Effector CD8-positive, alpha-beta T cell (primary cell): ENCODE results near the gene TUT4.

Experiments used
- DNase-seq: peaks from one replicate; lab custom pipeline; 2025; lab: John Stamatoyannopoulos, UW

TUT4 gene

DNA sequence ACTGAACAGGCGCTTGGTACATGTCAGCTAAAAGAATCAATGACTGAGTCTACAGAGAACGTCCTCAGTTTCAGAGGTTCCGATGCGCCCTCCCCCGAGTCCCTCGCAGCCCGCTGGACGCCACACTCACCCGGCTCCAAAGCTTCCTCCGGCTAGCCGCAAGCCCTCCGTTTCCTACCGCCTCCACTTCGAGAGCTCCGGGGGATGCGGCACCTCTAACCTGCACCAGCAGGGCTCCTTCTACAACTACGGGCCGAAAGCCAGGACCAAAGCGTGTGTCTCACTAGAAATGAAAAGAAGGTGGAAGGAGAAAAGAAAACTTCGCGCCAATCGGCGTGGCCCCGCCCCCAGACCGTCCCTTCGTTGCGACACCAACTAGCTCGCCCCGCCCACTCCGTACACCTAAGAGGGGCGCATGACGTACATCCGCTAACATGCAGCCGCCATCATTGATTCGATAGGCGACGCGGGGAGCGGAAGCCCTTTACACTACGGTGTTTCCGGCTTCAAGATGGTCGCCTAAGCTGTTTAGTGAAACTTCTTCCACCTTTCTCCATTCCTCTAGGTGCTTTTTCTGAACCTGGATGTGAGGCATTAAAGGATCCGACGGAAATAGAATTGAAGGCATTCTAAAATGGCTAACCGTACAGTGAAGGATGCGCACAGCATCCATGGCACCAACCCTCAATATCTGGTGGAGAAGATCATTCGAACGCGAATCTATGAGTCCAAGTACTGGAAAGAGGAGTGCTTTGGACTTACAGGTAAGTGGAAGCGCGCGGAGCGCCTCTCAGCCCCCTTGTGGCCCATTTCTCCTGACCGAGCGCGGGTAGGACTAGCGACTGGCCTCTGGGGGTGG lies 148.5 kb downstream of the TUT4 start, which contains the start of the genes ORC1 and PRPF38A:
ORC1 (minus strand) TSS at position 308 of the 859 bp plus-strand sequence. CDS start 2,200 bp downstream, outside the sequence.
PRPF38A (plus strand) TSS at position 487 of the 859 bp plus-strand sequence; CDS start at position 635, 148 bp downstream.
- peak; percentile 95 for DNase-seq

DNA sequence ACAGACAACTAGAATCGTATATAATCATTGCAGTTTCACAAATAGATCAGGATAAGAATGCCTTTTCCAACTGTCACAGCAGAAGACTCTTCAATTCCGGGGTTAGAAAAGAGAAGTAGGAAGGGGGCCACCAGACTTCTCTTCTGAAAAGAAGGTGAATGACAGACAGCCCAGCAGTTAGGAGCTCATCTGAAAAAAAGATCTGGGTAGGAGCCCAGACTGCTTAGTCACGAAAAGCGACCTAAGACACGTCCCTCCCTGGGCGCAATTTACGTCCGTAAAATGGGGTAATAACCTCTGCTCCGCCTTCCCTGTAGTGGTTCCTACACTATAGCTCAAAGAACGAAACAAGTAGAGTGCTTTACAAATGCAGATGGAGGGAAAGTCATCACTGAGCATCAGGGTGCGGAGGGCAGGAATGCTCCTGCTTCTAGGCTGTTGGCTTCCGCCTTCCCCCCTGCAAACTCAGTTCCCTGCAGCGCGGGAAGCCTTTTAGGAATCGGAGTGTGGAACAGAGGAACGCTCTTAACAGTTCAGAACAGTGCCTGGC lies 149.3 kb downstream of the TUT4 start:
- no peak for DNase-seq

DNA sequence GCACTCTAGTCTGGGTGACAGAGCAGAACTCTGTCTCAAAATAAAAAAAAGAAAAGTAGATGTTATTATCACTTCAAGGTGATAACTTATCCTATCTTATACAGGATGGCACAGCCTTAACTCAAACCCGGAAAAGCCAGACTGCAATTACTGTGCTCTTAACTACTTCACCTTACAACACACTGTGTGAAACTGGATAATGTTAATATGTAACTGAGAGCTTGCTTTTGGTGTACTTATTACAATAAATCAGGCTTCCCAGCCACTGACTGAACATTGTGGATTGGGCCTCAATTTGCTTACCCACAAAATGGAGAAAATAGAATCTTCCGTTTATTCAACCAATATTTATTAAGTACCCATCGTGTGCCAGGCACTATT lies 150.0 kb downstream of the TUT4 start:
- DNase-seq, result no peak

DNA sequence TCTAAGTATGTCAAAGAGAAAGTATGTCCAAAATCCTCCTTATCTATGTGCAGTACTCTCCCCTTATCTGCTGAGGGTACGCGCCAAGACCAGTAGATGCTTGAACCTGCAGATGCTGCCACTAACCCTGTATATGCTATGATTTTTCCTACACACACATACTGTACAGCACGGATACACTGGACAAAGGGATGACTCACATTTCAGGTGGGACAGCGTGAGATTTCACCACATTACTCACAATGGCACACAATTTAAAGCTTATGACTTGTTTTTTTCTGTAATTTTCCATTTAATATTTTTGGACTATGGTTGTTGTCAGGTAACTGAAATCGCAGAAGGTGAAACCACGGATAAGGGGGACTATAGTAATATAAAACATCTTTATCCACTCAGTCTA lies 152.8 kb downstream of the TUT4 start:
- no peak for DNase-seq

DNA sequence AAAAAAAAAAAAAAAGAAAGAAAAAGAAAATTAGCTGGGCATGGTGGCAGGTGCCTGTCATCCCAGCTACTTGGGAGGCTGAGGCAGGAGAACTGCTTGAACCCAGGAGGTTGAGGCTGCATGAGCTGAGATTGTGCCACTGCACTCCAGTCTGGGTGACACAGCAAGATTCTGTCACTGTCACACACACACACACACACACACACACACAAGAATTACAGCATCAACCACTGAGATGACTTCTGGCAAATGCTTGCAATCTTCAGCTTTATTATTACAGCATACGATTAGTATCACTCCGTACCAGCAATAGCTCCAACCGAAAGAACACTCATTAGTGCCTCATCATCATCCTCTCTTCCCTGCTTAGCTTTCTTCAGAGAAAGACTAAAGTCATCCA lies 153.3 kb downstream of the TUT4 start:
- no peak for DNase-seq

DNA sequence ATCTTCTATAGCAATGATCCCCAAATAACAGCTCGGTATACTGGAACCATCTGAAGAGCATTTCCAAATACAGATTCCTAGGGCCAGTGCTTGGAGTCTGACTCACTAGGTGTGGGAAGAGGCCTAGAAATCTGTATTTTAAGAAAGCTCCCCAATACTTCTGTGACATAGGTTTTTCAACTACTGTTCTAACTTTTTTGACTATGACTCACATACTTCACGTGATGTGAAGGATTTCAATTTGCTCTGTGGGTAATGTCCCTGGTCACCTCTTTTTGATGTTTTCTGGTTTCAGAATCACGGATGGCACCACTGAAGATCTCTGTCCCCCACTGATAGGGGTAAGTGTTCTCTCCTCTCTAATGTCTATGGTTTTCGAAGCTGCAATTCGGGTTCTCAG lies 159.7 kb downstream of the TUT4 start:
- no peak for DNase-seq

DNA sequence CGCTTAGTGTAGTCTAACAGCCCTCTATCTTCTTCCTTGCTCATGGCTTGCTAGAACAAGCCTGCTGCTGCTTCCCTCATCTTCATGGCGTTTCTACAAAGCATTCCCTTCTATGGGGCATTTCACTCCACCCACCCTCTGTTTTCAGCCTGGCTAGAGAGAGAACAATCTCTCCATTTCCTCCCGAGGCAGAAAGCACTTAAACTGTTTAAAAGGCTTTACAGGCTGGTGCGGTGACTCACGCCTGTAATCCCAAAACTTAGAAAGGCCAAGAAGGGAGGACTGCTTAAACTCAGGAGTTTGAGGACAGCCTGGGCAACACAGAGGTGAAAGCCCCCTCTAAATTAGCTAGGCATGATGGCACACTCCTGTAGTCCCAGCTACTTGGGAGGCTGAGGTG lies 166.4 kb downstream of the TUT4 start:
- no peak for DNase-seq

DNA sequence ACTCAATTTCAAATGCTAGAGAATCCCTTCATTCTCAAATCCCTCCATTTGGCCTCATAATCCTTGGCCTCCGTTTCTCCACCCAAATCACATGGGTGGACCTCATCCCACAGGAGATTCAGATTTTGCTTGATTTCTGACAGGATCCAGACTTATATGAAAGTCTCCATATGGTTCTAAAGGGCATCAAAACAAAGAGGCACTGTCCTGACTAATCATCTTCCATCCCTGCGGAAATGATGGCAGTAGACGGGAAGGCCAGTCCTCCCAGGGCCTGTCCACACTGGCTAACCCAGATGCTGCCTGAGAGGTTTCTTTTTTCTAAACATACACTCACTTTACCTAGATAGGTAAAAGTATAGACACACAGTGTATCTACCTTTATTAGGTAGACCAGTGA lies 167.5 kb downstream of the TUT4 start:
- DNase-seq, result no peak
